ENCODE measurements around the gene DEPP1.

DEPP1 gene

DNA sequence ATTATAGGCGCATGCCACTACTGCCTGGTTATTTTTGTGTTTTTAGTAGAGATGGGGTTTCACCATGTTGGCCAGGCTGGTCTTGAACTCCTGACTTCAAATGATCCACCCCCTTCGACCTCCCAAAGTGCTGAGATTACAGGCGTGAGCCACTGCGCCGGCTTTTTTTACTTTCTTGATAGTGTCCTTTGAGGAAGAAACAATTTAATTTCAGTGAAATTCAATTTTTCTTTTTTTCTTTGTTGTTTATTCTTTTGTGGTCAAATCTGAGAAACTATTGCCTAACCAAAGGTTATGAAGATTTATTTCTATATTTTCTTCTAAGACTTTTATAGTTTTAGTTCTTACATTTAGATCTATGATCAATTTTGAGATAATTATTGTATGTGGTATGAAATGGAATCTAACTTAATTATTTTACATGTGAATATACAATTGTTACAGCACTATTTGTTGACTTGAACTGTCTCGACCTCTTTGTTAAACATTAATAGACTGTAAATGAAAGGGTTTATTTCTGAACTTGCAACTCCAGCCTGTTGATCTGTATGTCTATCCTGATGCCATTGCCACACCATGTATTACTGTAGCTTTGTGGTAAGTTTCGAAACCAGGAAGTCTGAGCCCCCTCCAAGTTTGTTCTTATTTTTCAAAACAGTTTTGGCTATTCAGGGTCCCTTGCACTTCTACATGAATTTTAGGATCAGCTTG lies 38.8 kb downstream of the DEPP1 start:
- Histone ChIP-seq H3K36me3 (ENCODE audit: low read length) (no peaks in the 10 kb centered on the region), H2AFZ (ENCODE audit: low read depth, low read length, severe bottlenecking) (no peak overlapping the region), H3K27me3 (ENCODE audit: low read length) (no peaks in the 10 kb centered on the region; the same call in 1 of the 2 replicates), H3K9ac (ENCODE audit: low read length) (no peak overlapping the region), H3K27ac (ENCODE audit: low read depth, low read length) (no peak overlapping the region), H4K20me1 (ENCODE audit: low read depth, low read length) (no peaks in the 10 kb centered on the region), H3F3A (ENCODE audit: insufficient read depth) (no peaks in the 10 kb centered on the region), H3K4me3 (ENCODE audit: insufficient read depth, low read length, poor library complexity, severe bottlenecking) (no peak overlapping the region), H3K4me2 (ENCODE audit: low read depth, low read length, poor library complexity, severe bottlenecking) (no peak overlapping the region), H3K79me2 (ENCODE audit: insufficient read depth, low read length) (no peaks in the 10 kb centered on the region), H3K9me3 (ENCODE audit: insufficient read depth, low read length) (peaks cover 8% of the 10 kb centered on the region; the same call in 1 of the 2 replicates), H3K9me2 (replicated peaks; ENCODE audit: insufficient read depth, low read length) (no peaks in the 10 kb centered on the region)
- TF ChIP-seq EZH2phosphoT487 (conservative IDR thresholded peaks at IDR 0.05; ENCODE audit: low read length) = no peak
- TF ChIP-seq, protein P1, sequence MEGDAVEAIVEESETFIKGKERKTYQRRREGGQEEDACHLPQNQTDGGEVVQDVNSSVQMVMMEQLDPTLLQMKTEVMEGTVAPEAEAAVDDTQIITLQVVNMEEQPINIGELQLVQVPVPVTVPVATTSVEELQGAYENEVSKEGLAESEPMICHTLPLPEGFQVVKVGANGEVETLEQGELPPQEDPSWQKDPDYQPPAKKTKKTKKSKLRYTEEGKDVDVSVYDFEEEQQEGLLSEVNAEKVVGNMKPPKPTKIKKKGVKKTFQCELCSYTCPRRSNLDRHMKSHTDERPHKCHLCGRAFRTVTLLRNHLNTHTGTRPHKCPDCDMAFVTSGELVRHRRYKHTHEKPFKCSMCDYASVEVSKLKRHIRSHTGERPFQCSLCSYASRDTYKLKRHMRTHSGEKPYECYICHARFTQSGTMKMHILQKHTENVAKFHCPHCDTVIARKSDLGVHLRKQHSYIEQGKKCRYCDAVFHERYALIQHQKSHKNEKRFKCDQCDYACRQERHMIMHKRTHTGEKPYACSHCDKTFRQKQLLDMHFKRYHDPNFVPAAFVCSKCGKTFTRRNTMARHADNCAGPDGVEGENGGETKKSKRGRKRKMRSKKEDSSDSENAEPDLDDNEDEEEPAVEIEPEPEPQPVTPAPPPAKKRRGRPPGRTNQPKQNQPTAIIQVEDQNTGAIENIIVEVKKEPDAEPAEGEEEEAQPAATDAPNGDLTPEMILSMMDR (IDR thresholded peaks at IDR 0.05; ENCODE audit: insufficient read depth, low read length, poor library complexity, severe bottlenecking) = no peak

DNA sequence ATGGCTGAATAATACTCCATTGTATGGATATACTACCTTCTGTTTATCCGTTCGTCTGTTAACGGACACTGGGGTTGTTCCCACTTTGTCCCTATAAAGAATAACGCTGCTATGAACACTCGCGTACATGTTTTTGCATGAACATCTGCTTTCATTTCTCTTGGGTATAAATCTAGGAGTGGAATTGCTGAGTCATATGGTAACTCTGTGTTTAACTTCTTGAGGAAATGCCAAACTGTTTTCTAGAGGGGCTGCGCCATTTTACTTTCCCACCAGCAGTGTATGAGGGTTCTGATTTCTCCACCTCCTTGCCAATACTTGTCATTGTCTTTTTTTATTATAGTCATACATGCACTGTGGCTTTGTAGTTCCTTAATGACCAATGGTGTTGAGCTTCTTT lies 39.7 kb downstream of the DEPP1 start:
- no peaks in the 10 kb centered on the region for H3F3A ChIP-seq (ENCODE audit: insufficient read depth)
- TF ChIP-seq, protein P1 (IDR thresholded peaks at IDR 0.05; ENCODE audit: insufficient read depth, low read length, poor library complexity, severe bottlenecking) = no peak
- TF ChIP-seq EZH2phosphoT487 (conservative IDR thresholded peaks at IDR 0.05; ENCODE audit: low read length) = no peak
- H3K4me3 ChIP-seq (ENCODE audit: insufficient read depth, low read length, poor library complexity, severe bottlenecking) = no peak overlapping the region
- H2AFZ ChIP-seq (ENCODE audit: low read depth, low read length, severe bottlenecking) = no peak overlapping the region
- no peaks in the 10 kb centered on the region for H3K9me2 ChIP-seq (replicated peaks; ENCODE audit: insufficient read depth, low read length)
- no peak overlapping the region for H3K27ac ChIP-seq (ENCODE audit: low read depth, low read length)
- H3K4me2 ChIP-seq (ENCODE audit: low read depth, low read length, poor library complexity, severe bottlenecking) = no peak overlapping the region
- no peaks in the 10 kb centered on the region for H3K27me3 ChIP-seq (ENCODE audit: low read length)
- H3K79me2 ChIP-seq (ENCODE audit: insufficient read depth, low read length) = no peaks in the 10 kb centered on the region
- H3K9me3 ChIP-seq (ENCODE audit: insufficient read depth, low read length) = 0 out of 2 replicates have a peak, but pooled peaks cover under 1% of the 10 kb centered on the region
- H4K20me1 ChIP-seq (ENCODE audit: low read depth, low read length) = no peaks in the 10 kb centered on the region
- no peaks in the 10 kb centered on the region for H3K36me3 ChIP-seq (ENCODE audit: low read length)
- H3K9ac ChIP-seq (ENCODE audit: low read length) = no peak overlapping the region

DNA sequence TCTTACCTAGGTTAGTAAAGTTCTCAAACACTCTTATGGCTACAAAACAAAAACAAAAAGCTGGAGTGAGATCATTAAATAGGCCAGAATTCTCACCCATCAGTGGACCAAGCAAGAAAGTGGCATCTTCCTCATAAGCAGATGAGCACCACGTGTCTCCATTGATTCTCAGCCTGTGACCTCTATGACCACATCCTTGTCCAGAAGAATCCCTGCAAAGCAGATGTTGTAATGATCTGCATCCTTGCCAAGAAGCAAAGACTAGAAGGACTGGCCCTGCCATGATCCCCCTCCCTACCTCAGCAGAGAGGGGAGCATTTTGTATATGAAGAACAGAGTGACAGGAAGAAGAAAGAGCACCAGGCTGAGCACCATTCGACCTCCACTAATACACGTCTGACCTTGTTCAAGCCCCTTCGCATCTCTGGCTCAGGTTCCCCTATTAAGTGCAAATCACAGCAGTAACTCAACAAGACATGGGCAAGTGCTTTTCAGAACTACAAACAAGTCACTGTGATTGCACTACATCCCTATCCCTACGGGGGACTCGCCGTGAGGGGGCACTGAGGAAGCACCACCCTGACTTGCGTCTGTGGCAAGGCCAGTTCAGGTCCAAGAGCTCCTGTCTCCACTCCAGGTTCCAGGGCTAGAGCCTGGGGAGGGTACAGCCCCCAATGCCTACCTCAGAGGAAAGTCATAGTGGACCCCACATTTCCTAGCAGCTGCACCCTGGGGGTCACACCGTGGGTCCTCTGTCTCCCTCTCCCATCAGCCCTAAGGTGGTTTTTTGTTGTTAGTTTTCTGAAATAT lies 41.2 kb downstream of the DEPP1 start:
- no peak for TF ChIP-seq EZH2phosphoT487 (conservative IDR thresholded peaks at IDR 0.05; ENCODE audit: low read length)
- TF ChIP-seq, protein P1 (IDR thresholded peaks at IDR 0.05; ENCODE audit: insufficient read depth, low read length, poor library complexity, severe bottlenecking) = no peak
- H3K4me3 ChIP-seq (ENCODE audit: insufficient read depth, low read length, poor library complexity, severe bottlenecking) = no peak overlapping the region
- H3K27ac ChIP-seq (ENCODE audit: low read depth, low read length) = no peak overlapping the region
- H3K27me3 ChIP-seq (ENCODE audit: low read length) = no peaks in the 10 kb centered on the region
- H4K20me1 ChIP-seq (ENCODE audit: low read depth, low read length) = no peaks in the 10 kb centered on the region
- no peaks in the 10 kb centered on the region for H3F3A ChIP-seq (ENCODE audit: insufficient read depth)
- no peaks in the 10 kb centered on the region for H3K36me3 ChIP-seq (ENCODE audit: low read length)
- no peaks in the 10 kb centered on the region for H3K79me2 ChIP-seq (ENCODE audit: insufficient read depth, low read length)
- no peak overlapping the region for H3K4me2 ChIP-seq (ENCODE audit: low read depth, low read length, poor library complexity, severe bottlenecking)
- H3K9ac ChIP-seq (ENCODE audit: low read length) = no peak overlapping the region
- H2AFZ ChIP-seq (ENCODE audit: low read depth, low read length, severe bottlenecking) = no peak overlapping the region
- no peaks in the 10 kb centered on the region for H3K9me2 ChIP-seq (replicated peaks; ENCODE audit: insufficient read depth, low read length)
- no peaks in the 10 kb centered on the region for H3K9me3 ChIP-seq (ENCODE audit: insufficient read depth, low read length)

All from SU-DHL-6 (cell line).